Trophoblast cell (in vitro differentiated cells and primary cell): ENCODE data around the gene RABL6.

Experiments used
- DNase-seq, 2 donors: peaks; one replicate each; pipeline ENCODE4 v3.0.0-alpha.2; 2016
- H2AFZ ChIP-seq: 2 replicates; pipeline ENCODE4 v1.6.1; 2013; ENCODE audit warnings: low read length, moderate library complexity, mild to moderate bottlenecking; ENCODE audit not compliant: insufficient read depth, poor library complexity
- H2AK5ac ChIP-seq: 2 replicates; pipeline ENCODE4 v1.6.1; 2013; ENCODE audit warnings: mild to moderate bottlenecking, low read length
- H2BK120ac ChIP-seq: 2 replicates; pipeline ENCODE4 v1.6.1; 2013; ENCODE audit warnings: low read length, mild to moderate bottlenecking, moderate library complexity; ENCODE audit not compliant: insufficient read depth, poor library complexity
- H2BK12ac ChIP-seq: 2 replicates; pipeline ENCODE4 v1.6.1; 2013; ENCODE audit warnings: mild to moderate bottlenecking, low read length, moderate library complexity
- H2BK5ac ChIP-seq: 2 replicates; pipeline ENCODE4 v1.6.1; 2013; ENCODE audit warnings: low read length, low read depth, moderate library complexity, mild to moderate bottlenecking; ENCODE audit not compliant: poor library complexity
- H3K14ac ChIP-seq: 2 replicates; pipeline ENCODE4 v1.6.1; 2013; ENCODE audit warnings: mild to moderate bottlenecking, low read length
- H3K18ac ChIP-seq: 2 replicates; pipeline ENCODE4 v1.6.1; 2013; ENCODE audit warnings: mild to moderate bottlenecking, low read length
- H3K23ac ChIP-seq: 2 replicates; pipeline ENCODE4 v1.6.1; 2013; ENCODE audit warnings: low read length
- H3K27ac ChIP-seq: 2 replicates; pipeline ENCODE4 v1.5.1; 2013; ENCODE audit warnings: low read depth, mild to moderate bottlenecking, inconsistent platforms, low read length, moderate library complexity
- H3K27me3 ChIP-seq: 2 replicates; pipeline ENCODE4 v1.6.1; 2013; ENCODE audit warnings: inconsistent platforms, mild to moderate bottlenecking, low read length, moderate library complexity; ENCODE audit not compliant: insufficient read depth
- H3K36me3 ChIP-seq, 2 experiments: 1 replicate in 1 of 2; 2 replicates in 1 of 2; pipeline ENCODE4 v1.6.1; 2013; ENCODE audit warnings: low read length in 2 of 2, mild to moderate bottlenecking in 2 of 2, moderate library complexity in 1 of 2; ENCODE audit not compliant: insufficient read depth in 2 of 2, control insufficient read depth in 1 of 2
- H3K4ac ChIP-seq: 2 replicates; pipeline ENCODE4 v1.6.1; 2013; ENCODE audit warnings: low read depth, mild to moderate bottlenecking, low read length, moderate library complexity
- H3K4me1 ChIP-seq, 2 experiments: 1 replicate in 1 of 2; 2 replicates in 1 of 2; pipeline ENCODE4 v1.6.1; 2013; ENCODE audit warnings: low read length in 2 of 2, mild to moderate bottlenecking in 2 of 2, moderate library complexity in 1 of 2; ENCODE audit not compliant: insufficient read depth in 2 of 2, control insufficient read depth in 1 of 2
- H3K4me2 ChIP-seq: 2 replicates; pipeline ENCODE4 v1.6.1; 2013; ENCODE audit warnings: inconsistent platforms, mild to moderate bottlenecking, low read length, moderate library complexity
- H3K4me3 ChIP-seq: 2 replicates; pipeline ENCODE4 v1.5.1; 2013; ENCODE audit warnings: mild to moderate bottlenecking, low read depth, low read length, inconsistent platforms
- H3K79me1 ChIP-seq: one replicate; pipeline ENCODE4 v1.6.1; 2013; ENCODE audit warnings: low read length
- H3K79me2 ChIP-seq: 2 replicates; pipeline ENCODE4 v1.6.1; 2013; ENCODE audit warnings: low read length, mild to moderate bottlenecking; ENCODE audit not compliant: control insufficient read depth, insufficient read depth, poor library complexity
- H3K9ac ChIP-seq: 2 replicates; pipeline ENCODE4 v1.6.1; 2013; ENCODE audit warnings: mild to moderate bottlenecking, low read length
- H3K9me3 ChIP-seq: 2 replicates; pipeline ENCODE4 v1.6.1; 2013; ENCODE audit warnings: low read depth, mild to moderate bottlenecking, control low read depth, inconsistent platforms, low read length; ENCODE audit not compliant: insufficient read depth
- H4K12ac ChIP-seq: 2 replicates; pipeline ENCODE4 v1.6.1; 2013; ENCODE audit warnings: low read depth, mild to moderate bottlenecking, low read length, moderate library complexity
- H4K8ac ChIP-seq: 2 replicates; pipeline ENCODE4 v1.6.1; 2013; ENCODE audit warnings: low read depth, mild to moderate bottlenecking, low read length, moderate library complexity
- H4K91ac ChIP-seq: one replicate; pipeline ENCODE4 v1.6.1; 2013; ENCODE audit warnings: low read depth, mild to moderate bottlenecking, low read length, moderate library complexity
- WGBS: extraction: QIAGEN DNeasy Blood & Tissue Kit; methylation state at CpG from one replicate; pipeline ENCODE4 v1.1.7; 2013; ENCODE audit warnings: missing lambda C conversion rate; ENCODE audit not compliant: insufficient read length, insufficient coverage; ENCODE audit errors: extremely low coverage; 5-methylcytosine and 5-hydroxymethylcytosine counted together

RABL6 gene

GRCh38 chr9:136826703-136827582 is 19.2 kb downstream of the RABL6 start:
- Histone ChIP-seq H3K18ac (no peak overlapping the region), H3K4ac (no peak overlapping the region), H3K4me2 (no peak overlapping the region), H2BK12ac (no peak overlapping the region), H4K8ac (no peak overlapping the region), H3K23ac (no peak overlapping the region), H3K27me3 (no peaks in the 10 kb centered on the region), H4K91ac (no peak overlapping the region), H2BK120ac (no peak overlapping the region), H3K36me3 (peaks cover 84 to 86% of the 10 kb centered on the region in 2 experiments), H2AK5ac (no peak overlapping the region), H3K9me3 (no peaks in the 10 kb centered on the region), H3K4me1 (no peaks in the 10 kb centered on the region), H3K4me3 (no peak overlapping the region), H3K27ac (no peak overlapping the region), H3K79me1 (no peaks in the 10 kb centered on the region), H4K12ac (no peak overlapping the region), H3K9ac (no peak overlapping the region), H2AFZ (no peak overlapping the region), H2BK5ac (no peak overlapping the region), H3K14ac (no peak overlapping the region), H3K79me2 (no peaks in the 10 kb centered on the region)
- no peak for DNase-seq
- WGBS = no CpG with 5 or more reads among the region's 24 CpGs

- Histone ChIP-seq H2BK120ac (no peak overlapping the region), H3K23ac (no peak overlapping the region), H3K4ac (no peak overlapping the region), H4K12ac (no peak overlapping the region), H3K18ac (no peak overlapping the region), H3K79me2 (no peaks in the 10 kb centered on the region), H4K8ac (no peak overlapping the region), H3K4me1 (no peaks in the 10 kb centered on the region), H3K4me3 (no peak overlapping the region), H2BK5ac (no peak overlapping the region), H3K27ac (no peak overlapping the region), H4K91ac (no peak overlapping the region), H3K4me2 (no peak overlapping the region), H3K79me1 (no peaks in the 10 kb centered on the region), H3K27me3 (no peaks in the 10 kb centered on the region), H3K14ac (no peak overlapping the region), H2AFZ (no peak overlapping the region), H3K36me3 (peaks cover 93 to 95% of the 10 kb centered on the region in 2 experiments), H2BK12ac (no peak overlapping the region), H3K9me3 (no peaks in the 10 kb centered on the region), H3K9ac (no peak overlapping the region), H2AK5ac (no peak overlapping the region)
- no peak for DNase-seq
- WGBS = no CpG with 5 or more reads among the region's 14 CpGs
These were observed 20.2 kb downstream of the RABL6 start for GRCh38 chr9:136827794-136828473.

GRCh38 chr9:136828474-136829140 is 20.9 kb downstream of the RABL6 start:
- H4K12ac ChIP-seq = no peak overlapping the region
- no peak overlapping the region for H2AFZ ChIP-seq
- H3K4me3 ChIP-seq = no peak overlapping the region
- H2BK12ac ChIP-seq = no peak overlapping the region
- H2AK5ac ChIP-seq = no peak overlapping the region
- no peak overlapping the region for H3K18ac ChIP-seq
- peaks cover 89 to 90% of the 10 kb centered on the region in 2 experiments for H3K36me3 ChIP-seq
- no peak overlapping the region for H2BK5ac ChIP-seq
- H4K91ac ChIP-seq = no peak overlapping the region
- no peak overlapping the region for H3K27ac ChIP-seq
- H2BK120ac ChIP-seq = no peak overlapping the region
- no peaks in the 10 kb centered on the region for H3K79me2 ChIP-seq
- no CpG with 5 or more reads among the region's 31 CpGs for WGBS
- H3K9ac ChIP-seq = no peak overlapping the region
- H3K27me3 ChIP-seq = no peaks in the 10 kb centered on the region
- no peak overlapping the region for H3K14ac ChIP-seq
- H4K8ac ChIP-seq = no peak overlapping the region
- DNase-seq = no peak
- no peak overlapping the region for H3K4me2 ChIP-seq
- H3K9me3 ChIP-seq = no peaks in the 10 kb centered on the region
- no peak overlapping the region for H3K23ac ChIP-seq
- H3K4ac ChIP-seq = no peak overlapping the region
- no peaks in the 10 kb centered on the region for H3K4me1 ChIP-seq
- no peaks in the 10 kb centered on the region for H3K79me1 ChIP-seq

DNA sequence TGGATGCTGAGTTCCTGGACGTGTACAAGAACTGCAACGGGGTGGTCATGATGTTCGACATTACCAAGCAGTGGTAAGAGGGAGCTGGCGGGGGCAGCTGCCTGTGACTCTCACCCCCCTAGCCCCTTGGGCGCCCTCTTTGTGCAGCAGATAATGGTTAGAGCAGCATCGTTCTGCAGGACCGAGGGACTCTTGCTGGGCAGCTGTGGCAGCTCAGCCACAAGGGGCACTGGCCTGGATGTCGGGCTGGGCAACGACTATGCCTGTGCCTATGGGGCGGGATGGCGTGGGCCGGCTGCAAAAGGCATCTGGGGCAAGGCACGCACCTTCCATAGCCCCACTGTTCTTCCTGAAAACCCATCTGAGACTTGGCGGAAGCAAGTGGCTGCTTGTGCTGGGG is 21.7 kb downstream of the RABL6 start:
- H3K36me3 ChIP-seq = peaks cover 87 to 88% of the 10 kb centered on the region in 2 experiments
- no peak overlapping the region for H2BK12ac ChIP-seq
- H3K18ac ChIP-seq = no peak overlapping the region
- H3K9me3 ChIP-seq = no peaks in the 10 kb centered on the region
- no peaks in the 10 kb centered on the region for H3K79me1 ChIP-seq
- H4K91ac ChIP-seq = no peak overlapping the region
- no peak overlapping the region for H3K4ac ChIP-seq
- H3K4me3 ChIP-seq = no peak overlapping the region
- no peak overlapping the region for H2AFZ ChIP-seq
- H3K27me3 ChIP-seq = no peaks in the 10 kb centered on the region
- H4K8ac ChIP-seq = no peak overlapping the region
- H3K9ac ChIP-seq = no peak overlapping the region
- no peak overlapping the region for H3K4me2 ChIP-seq
- no peak overlapping the region for H2BK5ac ChIP-seq
- no peaks in the 10 kb centered on the region for H3K4me1 ChIP-seq
- H4K12ac ChIP-seq = no peak overlapping the region
- H3K14ac ChIP-seq = no peak overlapping the region
- no peak overlapping the region for H3K27ac ChIP-seq
- no peak overlapping the region for H2BK120ac ChIP-seq
- no peak for DNase-seq
- no peaks in the 10 kb centered on the region for H3K79me2 ChIP-seq
- H3K23ac ChIP-seq = no peak overlapping the region
- no peak overlapping the region for H2AK5ac ChIP-seq
- WGBS = no CpG with 5 or more reads among the region's 14 CpGs
